ENCODE measurements around the gene MYLK3.
"Not testable (repeated sequence)": the region's sequence is repeated elsewhere in the genome, so short reads cannot be mapped to it uniquely, and the experiment has no call there.

MYLK3 gene

GRCh38 chr16:46689365-46690280, 58.5 kb downstream of the MYLK3 start, which contains the start of gene ORC6:
TSS of gene ORC6 (plus strand) at chr16:46689659. CDS start at chr16:46689706, 47 bp downstream.
- DNase-seq, result peak; percentile 95 to 97

GRCh38 chr16:46688654-46689364, 59.3 kb downstream of the MYLK3 start, which contains the start of gene VPS35:
TSS of gene VPS35 (minus strand) at chr16:46689178. CDS start at chr16:46689133, 45 bp downstream.
- peak; percentile 99 for DNase-seq

- DNase-seq, result peak; percentile 82 to 85
Observed at GRCh38 chr16:46688101-46688653, 60.0 kb downstream of the MYLK3 start.

GRCh38 chr16:46687486-46687885, 60.7 kb downstream of the MYLK3 start:
- no peak for DNase-seq

- DNase-seq, result no peak
Observed at GRCh38 chr16:46686815-46687473, 61.2 kb downstream of the MYLK3 start.

- DNase-seq, result not testable (repeated sequence)
Observed at GRCh38 chr16:46681867-46682266, 66.3 kb downstream of the MYLK3 start.

GRCh38 chr16:46677943-46678342, 70.2 kb downstream of the MYLK3 start:
- not testable (repeated sequence) for DNase-seq

- peak; percentile 64 to 70 for DNase-seq
Observed at GRCh38 chr16:46673320-46674013, 74.7 kb downstream of the MYLK3 start.

- DNase-seq, result no peak
Observed at GRCh38 chr16:46662123-46662522, 86.0 kb downstream of the MYLK3 start.

GRCh38 chr16:46658925-46659324, 89.2 kb downstream of the MYLK3 start:
- peak; percentile 95 to 97 for DNase-seq
